ENCODE results near the gene OSBPL5.
A peak's percentile ranks its signal among the peaks of the same experiment; 100 is the strongest.

The OSBPL5 gene

DNA sequence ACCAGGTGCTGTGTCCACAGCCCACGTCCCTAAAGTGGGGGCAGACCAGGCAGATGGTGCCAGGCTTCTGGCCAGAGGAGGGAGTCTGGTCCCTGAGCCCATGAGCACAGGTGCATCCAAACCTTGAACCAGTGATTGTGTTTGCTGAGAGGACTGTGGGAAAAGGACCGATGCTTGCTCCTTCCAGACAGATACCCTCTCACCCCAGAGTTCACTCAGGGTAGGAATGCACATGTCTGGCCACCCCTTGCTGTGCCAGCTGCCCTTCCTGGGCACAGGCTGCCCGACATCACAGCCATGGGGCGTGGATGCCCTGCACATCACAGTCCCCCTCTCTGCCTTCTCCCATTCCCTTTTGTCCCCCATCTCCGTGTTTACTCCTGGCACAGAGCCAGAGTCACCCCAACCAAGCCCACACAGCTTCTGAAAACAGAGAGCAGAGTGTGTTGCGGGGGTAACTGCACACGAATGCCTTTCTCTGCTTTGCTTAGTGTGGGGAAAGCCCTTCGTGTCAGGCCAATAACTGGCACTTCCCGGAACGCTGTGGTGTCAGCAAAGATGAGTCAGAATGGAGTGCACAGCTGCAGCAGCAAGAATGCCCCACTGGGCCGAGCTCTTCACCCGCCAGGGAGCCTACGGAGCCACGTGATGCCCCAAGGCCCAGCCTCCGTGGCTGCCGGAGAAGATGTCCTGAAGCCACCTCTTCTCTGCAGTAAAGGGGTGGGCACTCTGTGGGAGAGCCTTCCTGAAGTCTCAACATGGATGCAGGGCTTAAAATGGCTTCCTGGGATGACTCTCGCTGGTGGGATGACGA is 115.5 kb downstream of the OSBPL5 start:
- DNase-seq: no peak

DNA sequence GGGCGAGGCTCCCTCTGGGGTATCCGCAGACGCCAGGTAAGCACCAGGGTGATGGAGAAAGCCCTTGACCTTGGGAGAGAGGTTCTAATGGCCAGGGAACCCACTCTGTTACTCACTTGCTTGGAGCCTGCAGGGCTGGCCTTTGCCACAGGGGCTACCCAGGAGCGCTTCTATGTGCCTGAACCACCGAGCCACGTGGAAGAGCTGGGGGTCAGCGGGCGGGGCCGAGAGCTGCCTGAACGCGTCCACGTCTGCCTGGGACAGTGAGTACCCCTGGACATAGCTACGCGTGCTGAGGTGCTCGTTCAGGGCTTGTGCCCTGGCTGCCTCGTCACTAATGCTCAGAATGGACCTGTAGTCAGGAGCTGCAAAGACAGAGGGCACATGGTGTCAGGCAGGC is 117.5 kb downstream of the OSBPL5 start:
- DNase-seq: no peak

DNA sequence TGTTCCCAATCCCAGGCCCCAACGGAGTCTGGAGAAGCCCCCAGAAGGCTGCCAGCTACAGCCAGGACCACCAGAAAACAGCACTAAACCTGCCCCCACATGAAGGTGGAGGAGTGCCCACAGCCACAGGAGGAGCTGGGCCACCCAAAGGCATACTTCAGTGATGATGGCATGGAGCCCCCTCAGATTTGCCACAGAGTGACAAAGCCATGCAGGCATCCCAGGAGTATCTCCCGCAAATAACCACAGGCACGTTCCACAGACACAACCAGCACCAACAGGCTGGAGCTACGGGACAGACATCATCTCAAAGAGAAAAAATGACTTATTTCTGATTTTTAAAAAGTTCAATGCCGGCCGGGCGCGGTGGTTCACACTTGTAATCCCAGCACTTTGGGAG is 118.5 kb downstream of the OSBPL5 start:
- DNase-seq: no peak

DNA sequence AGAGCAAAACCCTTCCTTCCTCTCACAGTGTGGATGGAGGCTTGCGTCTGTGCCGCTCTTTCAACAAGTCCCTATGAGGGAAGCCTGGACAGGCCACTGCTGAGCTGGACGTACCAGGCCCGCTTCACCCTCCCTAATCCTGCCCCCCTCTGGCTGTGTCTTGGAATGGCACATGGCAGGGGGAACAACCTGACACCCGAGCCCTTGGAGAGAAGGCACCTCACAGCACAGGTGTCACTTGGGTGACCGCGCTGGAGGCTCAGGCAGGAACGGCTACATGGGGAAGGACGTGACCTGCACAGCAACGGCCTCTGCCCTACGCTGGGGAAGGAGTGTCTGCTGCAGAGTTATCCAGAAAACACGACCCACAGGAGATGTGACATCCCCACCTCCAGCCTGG is 118.9 kb downstream of the OSBPL5 start:
- no peak for DNase-seq

DNA sequence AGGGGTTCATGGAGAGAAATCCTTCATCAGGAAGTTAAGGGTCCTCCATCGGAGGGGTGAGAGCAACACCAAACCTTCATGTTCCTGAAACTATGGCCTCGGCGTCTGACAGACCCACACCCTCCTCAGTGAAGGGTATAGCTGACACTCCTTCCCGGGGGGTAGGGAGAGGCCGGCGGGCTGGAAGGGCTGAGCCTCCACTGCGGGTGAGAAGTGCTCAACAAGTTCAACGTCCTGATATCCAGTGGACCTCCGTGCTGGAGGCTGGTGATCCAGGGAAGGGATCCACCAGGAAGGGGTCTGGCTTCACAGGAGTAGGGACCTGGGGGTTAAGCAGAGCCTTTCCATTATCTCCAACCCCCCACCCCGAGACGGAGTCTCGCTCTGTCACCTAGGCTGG is 120.2 kb downstream of the OSBPL5 start:
- no peak for DNase-seq

DNA sequence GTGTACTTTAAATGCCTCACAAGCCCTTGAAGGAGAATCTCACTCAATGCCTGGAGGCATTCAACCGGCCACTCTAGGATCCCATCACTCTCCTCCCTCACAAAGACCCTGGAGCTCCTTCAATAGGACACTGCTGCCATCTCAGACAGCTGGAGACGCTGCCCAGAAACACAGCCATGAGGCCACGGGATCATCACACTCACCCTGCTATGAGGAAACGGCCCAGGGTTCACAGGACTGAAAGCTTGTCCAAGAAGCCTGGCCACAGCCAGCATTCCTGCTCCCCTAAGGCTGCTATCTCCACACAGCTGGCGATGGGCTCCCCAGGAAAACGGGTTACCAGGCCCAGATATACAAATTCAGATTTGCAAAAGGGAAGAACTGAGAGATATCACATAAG is 121.1 kb downstream of the OSBPL5 start:
- no peak for DNase-seq

DNA sequence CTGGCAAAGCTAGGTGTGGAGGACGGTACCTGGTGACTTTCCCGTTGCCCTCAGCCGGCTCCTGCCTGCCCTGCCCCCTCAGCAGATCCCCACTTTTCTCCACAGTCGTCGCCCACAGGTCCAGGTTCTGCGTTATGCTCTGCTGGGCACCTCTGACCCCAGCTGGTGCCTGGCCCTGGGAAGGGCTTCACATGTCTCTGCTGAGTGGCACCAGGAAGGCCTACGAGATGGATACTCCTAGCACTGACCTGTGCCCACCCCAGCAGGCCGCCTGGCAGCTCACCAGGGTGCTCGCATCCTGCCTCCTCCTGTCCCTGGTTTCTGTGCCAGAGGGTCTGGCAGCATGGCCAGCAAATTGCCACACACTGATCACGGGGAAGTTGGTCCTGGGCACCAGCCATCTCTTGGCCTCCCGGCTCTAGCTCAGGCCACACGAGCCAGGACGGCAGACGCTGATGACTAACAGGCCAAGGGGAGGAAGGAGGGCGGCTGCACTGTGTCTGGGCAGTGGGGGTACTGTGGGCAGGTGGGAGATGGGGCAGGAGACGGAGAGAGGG is 121.7 kb downstream of the OSBPL5 start:
- DNase-seq: no peak

DNA sequence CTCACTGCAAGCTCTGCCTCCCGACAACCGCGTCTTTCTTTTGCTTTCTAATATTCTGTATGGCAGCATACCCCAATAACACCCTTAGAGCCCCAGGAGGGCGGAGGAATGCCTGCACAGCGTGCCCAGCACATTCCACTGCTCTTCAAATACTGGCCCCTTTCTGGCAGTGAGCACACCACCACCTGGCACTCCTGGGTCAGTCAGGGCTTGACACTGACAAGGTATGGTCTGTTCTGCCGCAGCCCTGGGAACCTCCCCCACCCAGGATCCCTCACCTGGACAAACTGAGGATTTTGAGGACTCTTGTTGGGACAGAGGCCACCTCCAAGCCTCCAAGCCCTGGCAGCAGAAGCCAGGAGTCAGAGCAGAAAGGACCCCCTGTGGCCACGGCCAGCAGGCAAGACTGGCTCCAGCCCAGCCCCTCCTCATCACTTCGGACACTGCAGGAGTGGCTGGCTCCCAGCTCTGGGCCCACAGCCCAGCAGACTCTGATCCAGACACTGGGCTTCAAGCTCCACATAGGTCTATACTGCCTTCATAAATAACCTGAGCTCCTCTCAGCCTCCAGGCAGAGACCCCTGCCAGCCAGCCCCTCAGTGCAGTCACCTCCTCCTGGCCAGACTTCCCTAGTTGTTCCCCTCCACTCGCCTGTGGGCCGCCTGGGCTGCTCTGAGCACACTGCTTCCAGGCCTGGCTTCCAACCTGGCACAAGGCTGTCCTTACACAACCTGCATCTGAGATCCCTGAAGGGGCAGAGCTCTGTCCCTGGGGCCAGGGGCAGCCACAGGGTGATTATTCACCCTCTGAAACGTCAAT is 122.4 kb downstream of the OSBPL5 start:
- DNase-seq: peak; percentile 60

DNA sequence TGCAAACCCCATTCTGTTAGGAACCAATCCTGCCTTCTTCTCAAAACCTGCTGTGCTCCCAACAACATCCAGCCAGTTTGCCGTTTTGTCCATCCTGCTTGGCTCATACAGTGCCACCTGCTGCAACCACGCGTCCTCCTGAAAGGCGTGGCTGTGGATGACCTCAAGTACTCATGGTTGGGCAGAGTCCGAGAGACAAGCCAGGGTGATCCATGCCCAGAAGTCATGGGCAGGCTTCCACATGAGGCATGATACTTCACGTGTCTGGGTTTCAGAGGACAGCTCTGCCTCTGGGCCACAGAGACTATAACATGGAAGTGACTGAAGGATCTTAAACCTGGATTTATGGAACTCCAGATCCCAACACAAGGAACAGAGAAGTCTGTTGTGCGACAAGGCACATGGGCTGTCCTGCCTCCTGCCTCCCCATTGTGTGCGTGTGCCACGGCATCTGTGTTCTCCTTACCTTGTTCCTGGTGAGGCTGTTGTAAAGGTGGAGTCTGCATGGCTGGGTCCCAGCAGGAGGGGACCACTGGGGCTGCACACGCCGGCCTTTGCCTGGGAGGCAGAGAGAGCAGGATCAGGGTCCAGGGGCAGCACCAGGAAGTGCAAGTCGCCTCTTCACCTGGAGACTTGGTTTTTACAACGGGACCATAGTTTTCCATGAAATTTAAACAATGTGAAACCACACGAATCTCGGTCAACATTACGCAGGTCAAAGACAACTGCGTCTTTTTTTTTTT is 123.2 kb downstream of the OSBPL5 start:
- no peak for DNase-seq

DNA sequence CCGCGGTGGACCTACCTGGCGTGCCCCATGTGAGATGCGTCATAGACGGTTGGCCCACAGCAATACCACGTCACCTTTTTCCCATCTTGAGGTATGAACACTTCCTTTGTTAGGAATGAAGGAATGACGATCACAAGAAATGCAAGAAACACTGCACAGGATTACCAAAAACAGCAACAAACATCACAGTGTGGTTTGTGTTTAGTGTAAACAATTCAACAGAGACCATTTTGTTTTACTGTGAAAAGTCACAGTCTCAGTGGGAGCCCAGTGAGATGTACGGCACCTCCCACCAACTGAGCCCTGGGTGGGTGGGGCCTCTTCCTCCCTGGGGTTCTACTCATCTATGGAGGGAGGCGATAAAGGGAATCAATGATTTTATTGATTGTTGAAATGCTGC is 124.2 kb downstream of the OSBPL5 start:
- no peak for DNase-seq

DNA sequence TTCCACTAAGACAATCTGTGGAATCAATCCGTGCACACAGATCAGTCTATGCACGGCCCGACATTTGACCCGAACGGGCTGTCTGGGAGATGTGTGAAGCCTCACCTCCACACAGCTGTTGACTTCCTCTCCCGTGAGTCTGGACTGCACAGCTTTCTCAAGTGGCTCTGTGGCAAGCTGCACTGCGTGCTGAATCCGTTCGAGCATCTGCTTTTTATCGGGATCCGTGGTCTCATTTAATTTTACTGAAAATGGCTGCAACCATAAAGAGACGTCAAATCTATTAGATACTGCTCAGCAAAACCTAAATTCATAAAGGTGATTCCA is 127.2 kb downstream of the OSBPL5 start:
- no peak for DNase-seq

All from right forelimb (tissue), 1 donor.